Loucy (cell line): ENCODE measurements around the gene ATP6V0D1.

Experiments used
- H2AFZ ChIP-seq: fragments of 200-600 bp; sonication (generic); 2 replicates; pipeline ENCODE4 v1.6.0; 2016; ENCODE audit warnings: antibody characterized with exemption, mild to moderate bottlenecking, low read length, moderate library complexity
- H3F3A ChIP-seq: fragments of 200-600 bp; 2 replicates; pipeline ENCODE4 v1.6.0; 2016; ENCODE audit warnings: antibody characterized with exemption, low read depth, mild to moderate bottlenecking
- H3K27me3 ChIP-seq: fragments of 200-600 bp; sonication (generic); 2 replicates; pipeline ENCODE4 v1.6.1; 2014; ENCODE audit warnings: low read length, mild to moderate bottlenecking; ENCODE audit not compliant: insufficient read depth, poor library complexity, severe bottlenecking
- H3K36me3 ChIP-seq: fragments of 200-600 bp; sonication (generic); 2 replicates; pipeline ENCODE4 v1.6.1; 2016; ENCODE audit warnings: low read length; ENCODE audit not compliant: insufficient read depth
- H3K4me1 ChIP-seq: fragments of 200-600 bp; sonication (generic); 2 replicates; pipeline ENCODE4 v1.5.1; 2014; ENCODE audit warnings: low read length, mild to moderate bottlenecking; ENCODE audit not compliant: insufficient read depth, poor library complexity, severe bottlenecking
- H3K4me2 ChIP-seq: fragments of 200-600 bp; sonication (generic); 2 replicates; pipeline ENCODE4 v1.6.0; 2014; ENCODE audit warnings: antibody characterized with exemption, low read length, low read depth, mild to moderate bottlenecking; ENCODE audit not compliant: poor library complexity, severe bottlenecking
- H3K4me3 ChIP-seq: fragments of 200-600 bp; sonication (generic); 2 replicates; pipeline ENCODE4 v1.5.1; 2014; ENCODE audit warnings: low read length, mild to moderate bottlenecking, mixed read lengths; ENCODE audit not compliant: poor library complexity, severe bottlenecking
- H3K79me2 ChIP-seq: fragments of 200-600 bp; sonication (generic); 2 replicates; pipeline ENCODE4 v1.6.1; 2014; ENCODE audit warnings: low read length; ENCODE audit not compliant: insufficient read depth
- H3K9ac ChIP-seq: fragments of 200-600 bp; sonication (generic); 2 replicates; pipeline ENCODE4 v1.6.0; 2014; ENCODE audit warnings: mild to moderate bottlenecking, low read depth, low read length, moderate library complexity; ENCODE audit not compliant: poor library complexity, severe bottlenecking
- H3K9me2 ChIP-seq: fragments of 200-600 bp; sonication (generic); replicated peaks from 2 replicates; pipeline ENCODE4 v1.6.1; 2016; ENCODE audit warnings: low read depth, low read length, mixed read lengths
- H3K9me3 ChIP-seq: fragments of 200-600 bp; sonication (generic); 2 replicates; pipeline ENCODE4 v1.6.1; 2014; ENCODE audit warnings: mild to moderate bottlenecking, antibody characterized with exemption, low read length, low read depth; ENCODE audit not compliant: insufficient read depth
- H4K20me1 ChIP-seq: fragments of 200-600 bp; sonication (generic); 2 replicates; pipeline ENCODE4 v1.6.0; 2014; ENCODE audit warnings: antibody characterized with exemption, low read length, mild to moderate bottlenecking; ENCODE audit not compliant: insufficient read depth, poor library complexity, severe bottlenecking
- EZH2phosphoT487 ChIP-seq: fragments of 200-600 bp; IDR thresholded peaks from 2 replicates; pipeline ENCODE4 v1.6.1; 2018; ENCODE audit warnings: antibody characterized with exemption, mild to moderate bottlenecking, moderate library complexity, borderline replicate concordance
- TF ChIP-seq, protein P1 (sequence below): fragments of 200-600 bp; sonication (generic); conservative IDR thresholded peaks from 2 replicates; pipeline ENCODE4 v1.5.1; 2014; ENCODE audit warnings: mild to moderate bottlenecking, antibody characterized with exemption, low read length

ATP6V0D1 gene

DNA sequence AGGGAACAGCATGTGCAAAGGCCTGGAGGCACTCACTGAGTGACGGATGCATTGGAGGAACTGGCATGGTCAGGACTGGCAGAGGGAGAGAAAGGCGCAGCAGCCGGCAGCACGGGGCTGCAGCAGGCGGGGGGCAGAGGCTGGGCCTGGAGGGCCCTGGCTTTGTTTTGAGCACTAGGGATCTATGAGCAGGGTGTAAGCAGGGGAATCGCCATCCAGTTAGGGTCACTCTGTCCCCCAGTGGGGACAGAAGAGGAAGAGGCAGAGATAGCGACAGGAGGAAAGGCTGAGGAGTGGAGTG, 35.9 kb downstream of the ATP6V0D1 start:
- Histone ChIP-seq H4K20me1 (no peaks in the 10 kb centered on the region), H2AFZ (no peak overlapping the region), H3F3A (no peaks in the 10 kb centered on the region), H3K4me2 (no peak overlapping the region), H3K4me3 (no peak overlapping the region), H3K36me3 (no peaks in the 10 kb centered on the region), H3K79me2 (no peaks in the 10 kb centered on the region), H3K4me1 (no peaks in the 10 kb centered on the region), H3K27me3 (no peaks in the 10 kb centered on the region), H3K9me3 (no peaks in the 10 kb centered on the region), H3K9ac (no peak overlapping the region), H3K9me2 (no peaks in the 10 kb centered on the region)
- TF ChIP-seq EZH2phosphoT487: no peak
- TF ChIP-seq, protein P1, sequence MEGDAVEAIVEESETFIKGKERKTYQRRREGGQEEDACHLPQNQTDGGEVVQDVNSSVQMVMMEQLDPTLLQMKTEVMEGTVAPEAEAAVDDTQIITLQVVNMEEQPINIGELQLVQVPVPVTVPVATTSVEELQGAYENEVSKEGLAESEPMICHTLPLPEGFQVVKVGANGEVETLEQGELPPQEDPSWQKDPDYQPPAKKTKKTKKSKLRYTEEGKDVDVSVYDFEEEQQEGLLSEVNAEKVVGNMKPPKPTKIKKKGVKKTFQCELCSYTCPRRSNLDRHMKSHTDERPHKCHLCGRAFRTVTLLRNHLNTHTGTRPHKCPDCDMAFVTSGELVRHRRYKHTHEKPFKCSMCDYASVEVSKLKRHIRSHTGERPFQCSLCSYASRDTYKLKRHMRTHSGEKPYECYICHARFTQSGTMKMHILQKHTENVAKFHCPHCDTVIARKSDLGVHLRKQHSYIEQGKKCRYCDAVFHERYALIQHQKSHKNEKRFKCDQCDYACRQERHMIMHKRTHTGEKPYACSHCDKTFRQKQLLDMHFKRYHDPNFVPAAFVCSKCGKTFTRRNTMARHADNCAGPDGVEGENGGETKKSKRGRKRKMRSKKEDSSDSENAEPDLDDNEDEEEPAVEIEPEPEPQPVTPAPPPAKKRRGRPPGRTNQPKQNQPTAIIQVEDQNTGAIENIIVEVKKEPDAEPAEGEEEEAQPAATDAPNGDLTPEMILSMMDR: no peak

DNA sequence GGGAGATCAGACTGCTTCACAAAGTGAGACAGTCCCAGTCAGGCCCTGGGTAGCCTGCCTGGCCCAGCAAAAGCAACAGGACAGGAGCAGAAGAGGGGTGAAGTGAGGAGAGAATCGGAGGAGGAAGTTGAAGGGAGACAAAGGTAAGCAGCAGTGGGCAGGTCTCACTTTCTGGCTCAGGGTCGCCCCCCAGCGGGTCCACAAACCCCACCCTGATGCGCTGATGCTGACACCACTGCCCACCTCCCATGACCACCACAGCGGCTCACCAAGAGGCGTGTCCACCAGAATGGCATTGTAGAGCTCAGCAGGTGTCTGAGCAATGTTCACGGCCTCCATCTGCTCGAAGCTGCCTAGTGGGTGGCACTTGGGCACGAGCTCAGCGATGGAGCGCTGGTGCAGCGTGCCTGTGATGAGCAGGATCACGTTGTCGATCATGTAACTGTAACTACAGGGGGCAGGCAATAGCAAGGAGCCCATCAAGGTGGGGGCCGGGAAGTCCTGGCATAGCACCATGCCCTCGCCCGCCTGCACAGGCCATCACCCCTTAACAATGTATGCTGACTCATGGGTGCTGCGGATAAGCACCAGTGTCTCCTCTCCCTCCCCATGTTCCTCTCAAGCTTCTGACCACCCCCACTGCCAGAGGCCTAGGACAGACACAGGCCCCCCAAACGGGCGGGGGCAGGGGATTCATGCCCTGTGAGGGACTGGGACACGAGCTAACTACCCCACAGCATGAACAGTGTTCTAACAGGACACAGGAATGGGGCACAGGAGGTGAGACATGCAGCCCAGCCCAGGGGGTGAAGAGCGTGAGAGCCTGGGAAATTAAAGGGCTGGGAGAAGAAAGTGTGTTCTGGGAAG, 36.5 kb downstream of the ATP6V0D1 start:
- Histone ChIP-seq H3K36me3 (no peaks in the 10 kb centered on the region), H3K4me2 (no peak overlapping the region), H4K20me1 (no peaks in the 10 kb centered on the region), H3K4me1 (no peaks in the 10 kb centered on the region), H3K9me2 (no peaks in the 10 kb centered on the region), H2AFZ (no peak overlapping the region), H3K27me3 (no peaks in the 10 kb centered on the region), H3K9ac (no peak overlapping the region), H3K9me3 (no peaks in the 10 kb centered on the region), H3K4me3 (no peak overlapping the region), H3F3A (no peaks in the 10 kb centered on the region), H3K79me2 (no peaks in the 10 kb centered on the region)
- TF ChIP-seq, protein P1: no peak
- no peak for TF ChIP-seq EZH2phosphoT487

DNA sequence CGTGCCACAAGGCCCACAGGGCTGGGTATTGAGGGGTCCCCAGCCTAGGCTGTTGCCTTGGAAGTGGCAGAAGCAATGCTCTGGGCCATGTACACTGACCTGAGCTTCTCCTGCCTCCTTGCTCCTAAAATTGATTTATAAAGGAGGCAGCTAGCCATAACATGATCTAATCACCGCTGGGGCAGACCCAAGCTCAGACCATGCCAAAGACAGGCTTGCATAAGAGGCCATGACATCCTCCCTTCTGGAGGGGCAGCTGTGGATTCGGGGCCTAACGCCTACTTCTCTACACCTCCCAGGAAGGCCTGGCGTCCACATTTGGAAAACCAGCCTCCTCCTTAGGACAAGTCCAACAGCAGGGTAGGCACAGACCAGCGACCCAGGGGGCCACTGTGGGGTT, 37.7 kb downstream of the ATP6V0D1 start:
- Histone ChIP-seq H3K4me3 (no peak overlapping the region), H3K9ac (no peak overlapping the region), H3K4me1 (no peaks in the 10 kb centered on the region), H3K27me3 (no peaks in the 10 kb centered on the region), H3K4me2 (no peak overlapping the region), H4K20me1 (no peaks in the 10 kb centered on the region), H3K36me3 (peaks cover 11% of the 10 kb centered on the region; the same call in 1 of the 2 replicates), H3K9me2 (no peaks in the 10 kb centered on the region), H3K9me3 (no peaks in the 10 kb centered on the region), H2AFZ (no peak overlapping the region), H3K79me2 (no peaks in the 10 kb centered on the region), H3F3A (no peaks in the 10 kb centered on the region)
- TF ChIP-seq, protein P1: no peak
- TF ChIP-seq EZH2phosphoT487: no peak
